ENCODE data around the gene CRYBA4.

DNA sequence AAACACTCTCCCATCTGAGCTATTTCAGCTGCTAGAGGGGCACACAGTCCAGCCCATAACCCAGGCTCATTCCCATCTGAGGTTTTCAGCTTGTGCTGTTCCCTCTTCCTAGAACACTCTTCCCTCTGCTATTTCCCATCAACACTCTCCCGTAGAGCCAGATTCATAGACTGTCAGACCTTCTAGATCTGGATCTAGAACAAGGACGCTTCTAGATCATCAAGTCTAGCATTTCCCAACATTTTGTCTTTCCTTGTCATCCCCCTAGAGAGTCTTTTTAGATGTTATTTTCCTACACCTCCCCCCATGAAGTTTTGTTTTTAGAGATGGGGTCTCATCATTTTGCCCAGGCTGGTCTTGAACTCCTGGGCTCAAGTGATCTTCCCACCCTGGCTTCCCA, 13.4 kb downstream of the CRYBA4 start:
- TF ChIP-seq, protein P1, sequence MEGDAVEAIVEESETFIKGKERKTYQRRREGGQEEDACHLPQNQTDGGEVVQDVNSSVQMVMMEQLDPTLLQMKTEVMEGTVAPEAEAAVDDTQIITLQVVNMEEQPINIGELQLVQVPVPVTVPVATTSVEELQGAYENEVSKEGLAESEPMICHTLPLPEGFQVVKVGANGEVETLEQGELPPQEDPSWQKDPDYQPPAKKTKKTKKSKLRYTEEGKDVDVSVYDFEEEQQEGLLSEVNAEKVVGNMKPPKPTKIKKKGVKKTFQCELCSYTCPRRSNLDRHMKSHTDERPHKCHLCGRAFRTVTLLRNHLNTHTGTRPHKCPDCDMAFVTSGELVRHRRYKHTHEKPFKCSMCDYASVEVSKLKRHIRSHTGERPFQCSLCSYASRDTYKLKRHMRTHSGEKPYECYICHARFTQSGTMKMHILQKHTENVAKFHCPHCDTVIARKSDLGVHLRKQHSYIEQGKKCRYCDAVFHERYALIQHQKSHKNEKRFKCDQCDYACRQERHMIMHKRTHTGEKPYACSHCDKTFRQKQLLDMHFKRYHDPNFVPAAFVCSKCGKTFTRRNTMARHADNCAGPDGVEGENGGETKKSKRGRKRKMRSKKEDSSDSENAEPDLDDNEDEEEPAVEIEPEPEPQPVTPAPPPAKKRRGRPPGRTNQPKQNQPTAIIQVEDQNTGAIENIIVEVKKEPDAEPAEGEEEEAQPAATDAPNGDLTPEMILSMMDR (conservative IDR thresholded peaks at IDR 0.05), result no peak
- no peak for TF ChIP-seq EZH2 (IDR thresholded peaks at IDR 0.05; ENCODE audit: low read depth)

All from PC-9 (cell line).